OCI-LY7 (cell line): Measurements from ENCODE around the gene KIRREL3. TPM values are rescaled to one million over a fixed set of nuclear protein-coding genes. Genes with fewer than 3 reads are reported as not detected.

ENCODE experiments used
- BruUV-seq: library from RNA; stranded (reverse); fragments of 400-500 nt; replicated peaks from 2 replicates; lab custom pipeline; 2021; lab: Mats Ljungman, UMichigan
- CTCF ChIA-PET: fragments of 300-600 bp; sonication (Branson Sonifier 250); formaldehyde crosslinking; loops from one replicate; lab custom pipeline; 2022; ENCODE audit warnings: antibody characterized with exemption; ENCODE audit not compliant: unreplicated experiment; lab: Charles Lee
- POLR2A ChIA-PET: fragments of 300-600 bp; sonication (Branson Sonifier 250); formaldehyde crosslinking; loops from one replicate; lab custom pipeline; 2022; ENCODE audit warnings: antibody characterized with exemption; lab: Charles Lee
- DNase-seq: peaks from one replicate; pipeline ENCODE4 v3.0.0-alpha.2; 2015; ENCODE audit warnings: low spot score
- H2AFZ ChIP-seq: fragments of 200-600 bp; sonication (generic), shearing (Covaris generic); 2 replicates; pipeline ENCODE4 v1.6.1; 2014; ENCODE audit warnings: mild to moderate bottlenecking, antibody characterized with exemption, low read length, moderate library complexity
- H3K27ac ChIP-seq: fragments of 200-600 bp; sonication (generic); 2 replicates; pipeline ENCODE4 v1.5.1; 2014; ENCODE audit warnings: mixed run types, low read depth, mild to moderate bottlenecking, moderate library complexity, low read length, inconsistent platforms; ENCODE audit not compliant: poor library complexity, severe bottlenecking
- H3K36me3 ChIP-seq: fragments of 200-600 bp; sonication (generic); 2 replicates; pipeline ENCODE4 v1.6.1; 2014; ENCODE audit warnings: mild to moderate bottlenecking, antibody characterized with exemption, low read length, moderate library complexity, mixed read lengths; ENCODE audit not compliant: insufficient read depth
- H3K4me1 ChIP-seq: fragments of 200-600 bp; sonication (generic); 2 replicates; pipeline ENCODE4 v1.5.1; 2014; ENCODE audit warnings: mild to moderate bottlenecking, low read length; ENCODE audit not compliant: insufficient read depth, poor library complexity, severe bottlenecking
- H3K4me2 ChIP-seq: fragments of 200-600 bp; sonication (generic); 2 replicates; pipeline ENCODE4 v1.6.1; 2014; ENCODE audit warnings: mild to moderate bottlenecking, low read length
- H3K4me3 ChIP-seq: fragments of 200-600 bp; sonication (generic); 2 replicates; pipeline ENCODE4 v1.5.1; 2014; ENCODE audit warnings: mild to moderate bottlenecking, low read depth, low read length; ENCODE audit not compliant: poor library complexity, severe bottlenecking
- H3K79me2 ChIP-seq: fragments of 200-600 bp; sonication (generic); 2 replicates; pipeline ENCODE4 v1.6.1; 2016; ENCODE audit warnings: low read depth, mild to moderate bottlenecking, low read length, moderate library complexity, mixed read lengths; ENCODE audit not compliant: insufficient read depth
- H3K9me2 ChIP-seq: fragments of 200-600 bp; sonication (generic); 2 replicates; pipeline ENCODE4 v1.6.1; 2016; ENCODE audit warnings: mild to moderate bottlenecking, low read length, mixed read lengths; ENCODE audit not compliant: insufficient read depth
- H3K9me3 ChIP-seq: fragments of 200-600 bp; sonication (generic); 2 replicates; pipeline ENCODE4 v1.6.1; 2014; ENCODE audit warnings: mild to moderate bottlenecking, mixed run types, low read length, mixed read lengths
- H4K20me1 ChIP-seq: fragments of 200-600 bp; sonication (generic); 2 replicates; pipeline ENCODE4 v1.6.1; 2014; ENCODE audit warnings: mild to moderate bottlenecking, antibody characterized with exemption, low read length, moderate library complexity, mixed read lengths; ENCODE audit not compliant: insufficient read depth
- CTCF ChIP-seq: fragments of 200-600 bp; sonication (generic); conservative IDR thresholded peaks from 2 replicates; pipeline ENCODE4 v1.5.1; 2014; ENCODE audit warnings: mild to moderate bottlenecking, antibody characterized with exemption, low read length, moderate library complexity, mixed read lengths
- EZH2phosphoT487 ChIP-seq: fragments of 200-600 bp; sonication (generic); IDR thresholded peaks from 2 replicates; pipeline ENCODE4 v1.6.1; 2018; ENCODE audit warnings: low read depth, borderline replicate concordance, mild to moderate bottlenecking, mixed run types, antibody characterized with exemption, low read length, moderate library complexity, mixed read lengths
- intact Hi-C: fragments of 100-400 bp; cut with micrococcal nuclease; formaldehyde crosslinking; loops from one replicate; pipeline ENCODE4 v1.10.0; 2022; ENCODE audit not compliant: unreplicated experiment
- total RNA-seq, 2 experiments: library from RNA; depleted of rRNA in 1 of 2; stranded (reverse); fragments of >200 nt in 1 of 2; shearing (Covaris generic) in 1 of 2; gene quantifications; 2 replicates each; pipeline ENCODE4 v1.2.3, GENCODE V29; 2014 to 2022

The KIRREL3 gene
- total RNA-seq, 2 experiments from 2014 or later = not detected

GRCh38 chr11:126440276-126440675 is 560.3 kb downstream of the KIRREL3 start:
- Histone ChIP-seq H3K4me3 (no peak overlapping the region), H3K9me2 (no peaks in the 10 kb centered on the region), H4K20me1 (no peaks in the 10 kb centered on the region), H2AFZ (no peak overlapping the region), H3K4me1 (peaks cover 32% of the 10 kb centered on the region), H3K9me3 (no peaks in the 10 kb centered on the region), H3K79me2 (no peaks in the 10 kb centered on the region), H3K4me2 (no peak overlapping the region), H3K27ac (no peak overlapping the region), H3K36me3 (no peaks in the 10 kb centered on the region)
- intact Hi-C loops = loop anchor here (1.0 to 10.0 kb wide), 5 partner anchors 93 to 905 kb away; no protein-coding TSS in a partner anchor
- no TSS peak for BruUV-seq
- DNase-seq = no peak
- POLR2A ChIA-PET = no interaction called here
- CTCF ChIA-PET = interaction anchor here (2.5 to 6.3 kb wide), 2 partner anchors 40 to 45 kb away, joined by 8 to 59 read pairs; no protein-coding TSS in a partner anchor
- TF ChIP-seq CTCF (no peak), EZH2phosphoT487 (no peak)

GRCh38 chr11:126438691-126439090 is 561.9 kb downstream of the KIRREL3 start:
- no peaks in the 10 kb centered on the region for H3K36me3 ChIP-seq
- H3K79me2 ChIP-seq = no peaks in the 10 kb centered on the region
- no peak overlapping the region for H3K4me2 ChIP-seq
- ChIA-PET CTCF (no interaction called here), POLR2A (no interaction called here)
- H3K9me2 ChIP-seq = no peaks in the 10 kb centered on the region
- no peak for TF ChIP-seq CTCF
- no peak for TF ChIP-seq EZH2phosphoT487
- no peak for DNase-seq
- H3K4me3 ChIP-seq = no peak overlapping the region
- H3K27ac ChIP-seq = no peak overlapping the region
- no TSS peak for BruUV-seq
- intact Hi-C loops = loop anchor here (1.0 kb wide), 1 partner anchor 552 kb away; no protein-coding TSS in a partner anchor
- no peak overlapping the region for H2AFZ ChIP-seq
- H3K4me1 ChIP-seq = peaks cover 26% of the 10 kb centered on the region
- no peaks in the 10 kb centered on the region for H3K9me3 ChIP-seq
- no peaks in the 10 kb centered on the region for H4K20me1 ChIP-seq

- Histone ChIP-seq H3K9me2 (no peaks in the 10 kb centered on the region), H3K27ac (no peak overlapping the region), H3K36me3 (no peaks in the 10 kb centered on the region), H4K20me1 (no peaks in the 10 kb centered on the region), H3K4me3 (no peak overlapping the region), H2AFZ (no peak overlapping the region), H3K79me2 (no peaks in the 10 kb centered on the region), H3K4me2 (no peak overlapping the region), H3K9me3 (no peaks in the 10 kb centered on the region), H3K4me1 (peaks cover 22% of the 10 kb centered on the region)
- no peak for DNase-seq
- TF ChIP-seq EZH2phosphoT487 (no peak), CTCF (no peak)
- ChIA-PET POLR2A (no interaction called here), CTCF (no interaction called here)
- BruUV-seq = no TSS peak
- intact Hi-C loops = loop anchor here (1.0 kb wide), 1 partner anchor 552 kb away; no protein-coding TSS in a partner anchor
Measured at GRCh38 chr11:126438272-126438671, 562.3 kb downstream of the KIRREL3 start.
